Ishikawa (cell line): Measurements from ENCODE around the gene SEMA6D.

Experiments used
- CEBPB ChIP-seq: IDR thresholded peaks from 2 replicates; pipeline ENCODE4 v1.6.1; 2012
- CREB1 ChIP-seq: IDR thresholded peaks from 2 replicates; pipeline ENCODE4 v1.6.1; 2012; ENCODE audit warnings: low read depth
- EGR1 ChIP-seq: IDR thresholded peaks from 2 replicates; pipeline ENCODE4 v1.6.1; 2012
- EP300 ChIP-seq: IDR thresholded peaks from 2 replicates; pipeline ENCODE4 v1.6.1; 2012; ENCODE audit warnings: borderline replicate concordance
- FOXM1 ChIP-seq: IDR thresholded peaks from 2 replicates; pipeline ENCODE4 v1.6.1; 2012; ENCODE audit warnings: low read depth, borderline replicate concordance
- NFIC ChIP-seq: IDR thresholded peaks from 2 replicates; pipeline ENCODE4 v1.6.1; 2012
- RAD21 ChIP-seq: IDR thresholded peaks from 2 replicates; pipeline ENCODE4 v1.6.1; 2012; ENCODE audit warnings: low read depth
- TAF1 ChIP-seq: IDR thresholded peaks from 2 replicates; pipeline ENCODE4 v1.6.1; 2012; ENCODE audit warnings: low read depth, mild to moderate bottlenecking
- TCF12 ChIP-seq: IDR thresholded peaks from 2 replicates; pipeline ENCODE4 v1.6.1; 2012; ENCODE audit warnings: low read depth
- TEAD4 ChIP-seq: IDR thresholded peaks from 2 replicates; pipeline ENCODE4 v1.6.1; 2012
- YY1 ChIP-seq: IDR thresholded peaks from 2 replicates; pipeline ENCODE4 v1.6.1; 2012; ENCODE audit warnings: low read depth
- ZBTB7A ChIP-seq: IDR thresholded peaks from 2 replicates; pipeline ENCODE4 v1.6.1; 2012; ENCODE audit warnings: low read depth
- TF ChIP-seq, protein P1 (sequence below): IDR thresholded peaks from 2 replicates; pipeline ENCODE4 v1.6.1; 2012
- TF ChIP-seq, protein P2 (sequence below): IDR thresholded peaks from 2 replicates; pipeline ENCODE4 v1.6.1; 2012; ENCODE audit warnings: low read depth, mild to moderate bottlenecking
- TF ChIP-seq, protein P3 (sequence below): IDR thresholded peaks from 2 replicates; pipeline ENCODE4 v1.6.1; 2012

SEMA6D gene

DNA sequence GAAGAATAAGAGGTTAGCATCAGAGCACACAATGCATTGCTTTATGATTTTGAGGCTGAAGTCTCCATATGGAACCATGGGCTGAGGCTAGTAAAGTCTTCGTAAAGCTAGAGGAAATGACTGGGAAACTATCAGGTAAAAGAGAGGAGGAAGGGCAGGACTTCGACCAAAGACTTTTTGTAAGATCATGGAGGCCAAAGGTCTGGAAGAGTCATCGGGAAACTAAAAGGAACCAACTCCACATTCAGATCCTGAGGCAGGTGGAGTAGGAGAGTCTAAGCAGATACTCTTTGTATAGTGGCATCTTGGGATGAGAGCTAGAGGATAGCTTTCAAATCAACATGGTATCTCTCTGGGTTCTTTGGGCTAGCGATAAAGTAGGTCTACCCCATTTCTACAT, 36.3 kb downstream of the SEMA6D start:
- TF ChIP-seq TEAD4 (no peak), YY1 (no peak), TCF12 (no peak), CREB1 (no peak), RAD21 (no peak), EGR1 (no peak), ZBTB7A (no peak), CEBPB (no peak), EP300 (no peak), TAF1 (no peak), FOXM1 (no peak), NFIC (no peak)
- TF ChIP-seq, protein P1, sequence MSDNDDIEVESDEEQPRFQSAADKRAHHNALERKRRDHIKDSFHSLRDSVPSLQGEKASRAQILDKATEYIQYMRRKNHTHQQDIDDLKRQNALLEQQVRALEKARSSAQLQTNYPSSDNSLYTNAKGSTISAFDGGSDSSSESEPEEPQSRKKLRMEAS: no peak
- TF ChIP-seq, protein P2, sequence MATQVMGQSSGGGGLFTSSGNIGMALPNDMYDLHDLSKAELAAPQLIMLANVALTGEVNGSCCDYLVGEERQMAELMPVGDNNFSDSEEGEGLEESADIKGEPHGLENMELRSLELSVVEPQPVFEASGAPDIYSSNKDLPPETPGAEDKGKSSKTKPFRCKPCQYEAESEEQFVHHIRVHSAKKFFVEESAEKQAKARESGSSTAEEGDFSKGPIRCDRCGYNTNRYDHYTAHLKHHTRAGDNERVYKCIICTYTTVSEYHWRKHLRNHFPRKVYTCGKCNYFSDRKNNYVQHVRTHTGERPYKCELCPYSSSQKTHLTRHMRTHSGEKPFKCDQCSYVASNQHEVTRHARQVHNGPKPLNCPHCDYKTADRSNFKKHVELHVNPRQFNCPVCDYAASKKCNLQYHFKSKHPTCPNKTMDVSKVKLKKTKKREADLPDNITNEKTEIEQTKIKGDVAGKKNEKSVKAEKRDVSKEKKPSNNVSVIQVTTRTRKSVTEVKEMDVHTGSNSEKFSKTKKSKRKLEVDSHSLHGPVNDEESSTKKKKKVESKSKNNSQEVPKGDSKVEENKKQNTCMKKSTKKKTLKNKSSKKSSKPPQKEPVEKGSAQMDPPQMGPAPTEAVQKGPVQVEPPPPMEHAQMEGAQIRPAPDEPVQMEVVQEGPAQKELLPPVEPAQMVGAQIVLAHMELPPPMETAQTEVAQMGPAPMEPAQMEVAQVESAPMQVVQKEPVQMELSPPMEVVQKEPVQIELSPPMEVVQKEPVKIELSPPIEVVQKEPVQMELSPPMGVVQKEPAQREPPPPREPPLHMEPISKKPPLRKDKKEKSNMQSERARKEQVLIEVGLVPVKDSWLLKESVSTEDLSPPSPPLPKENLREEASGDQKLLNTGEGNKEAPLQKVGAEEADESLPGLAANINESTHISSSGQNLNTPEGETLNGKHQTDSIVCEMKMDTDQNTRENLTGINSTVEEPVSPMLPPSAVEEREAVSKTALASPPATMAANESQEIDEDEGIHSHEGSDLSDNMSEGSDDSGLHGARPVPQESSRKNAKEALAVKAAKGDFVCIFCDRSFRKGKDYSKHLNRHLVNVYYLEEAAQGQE: no peak
- TF ChIP-seq, protein P3, sequence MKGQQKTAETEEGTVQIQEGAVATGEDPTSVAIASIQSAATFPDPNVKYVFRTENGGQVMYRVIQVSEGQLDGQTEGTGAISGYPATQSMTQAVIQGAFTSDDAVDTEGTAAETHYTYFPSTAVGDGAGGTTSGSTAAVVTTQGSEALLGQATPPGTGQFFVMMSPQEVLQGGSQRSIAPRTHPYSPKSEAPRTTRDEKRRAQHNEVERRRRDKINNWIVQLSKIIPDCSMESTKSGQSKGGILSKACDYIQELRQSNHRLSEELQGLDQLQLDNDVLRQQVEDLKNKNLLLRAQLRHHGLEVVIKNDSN: no peak

DNA sequence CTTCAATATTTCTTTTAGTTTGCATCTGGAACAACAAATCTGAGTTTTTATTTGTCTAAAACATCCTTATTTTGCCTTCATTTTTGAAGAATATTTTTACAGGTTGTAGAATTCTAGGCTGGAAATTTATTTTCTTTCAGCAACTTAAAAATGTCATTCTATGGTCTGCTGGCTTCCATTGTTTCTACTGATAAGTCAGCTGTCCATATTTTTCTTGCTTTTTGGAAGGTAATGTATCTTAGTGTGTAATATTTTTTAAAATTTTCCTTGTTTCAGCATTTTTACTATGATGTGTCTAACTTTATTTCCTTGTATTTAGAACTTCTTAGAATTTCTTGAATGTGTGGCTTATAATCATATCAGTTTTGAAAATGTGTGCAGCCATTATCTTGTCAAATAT, 37.0 kb downstream of the SEMA6D start:
- TF ChIP-seq YY1: no peak
- no peak for TF ChIP-seq TAF1
- no peak for TF ChIP-seq CEBPB
- TF ChIP-seq TEAD4: no peak
- TF ChIP-seq CREB1: no peak
- no peak for TF ChIP-seq EGR1
- TF ChIP-seq NFIC: no peak
- no peak for TF ChIP-seq ZBTB7A
- no peak for TF ChIP-seq EP300
- no peak for TF ChIP-seq RAD21
- no peak for TF ChIP-seq FOXM1
- TF ChIP-seq, protein P3: no peak
- TF ChIP-seq, protein P2: no peak
- TF ChIP-seq, protein P1: no peak
- TF ChIP-seq TCF12: no peak

DNA sequence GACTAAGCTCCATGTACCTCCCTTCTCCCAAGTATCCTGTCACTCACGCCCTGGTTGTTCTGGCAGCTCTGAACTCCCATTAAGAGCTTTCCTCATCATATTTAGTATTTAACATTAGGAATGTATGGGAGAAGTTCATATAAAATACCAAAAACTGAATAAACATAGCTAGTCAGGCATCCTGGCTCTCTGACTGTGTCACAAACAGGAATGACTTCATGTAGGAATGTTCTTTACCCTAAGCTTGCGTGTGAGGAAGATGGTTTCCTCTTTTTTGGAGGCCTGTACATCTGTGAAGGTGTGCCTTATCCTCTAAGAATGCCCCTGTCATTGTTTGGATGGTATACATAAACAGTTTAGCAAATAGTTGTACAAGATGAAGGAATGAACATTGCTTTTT, 38.6 kb downstream of the SEMA6D start:
- TF ChIP-seq YY1 (no peak), ZBTB7A (no peak), FOXM1 (no peak), EGR1 (no peak), TEAD4 (no peak), CREB1 (no peak), TCF12 (no peak), EP300 (no peak), CEBPB (no peak), TAF1 (no peak), RAD21 (no peak), NFIC (no peak)
- TF ChIP-seq, protein P2: no peak
- TF ChIP-seq, protein P3: no peak
- TF ChIP-seq, protein P1: no peak

DNA sequence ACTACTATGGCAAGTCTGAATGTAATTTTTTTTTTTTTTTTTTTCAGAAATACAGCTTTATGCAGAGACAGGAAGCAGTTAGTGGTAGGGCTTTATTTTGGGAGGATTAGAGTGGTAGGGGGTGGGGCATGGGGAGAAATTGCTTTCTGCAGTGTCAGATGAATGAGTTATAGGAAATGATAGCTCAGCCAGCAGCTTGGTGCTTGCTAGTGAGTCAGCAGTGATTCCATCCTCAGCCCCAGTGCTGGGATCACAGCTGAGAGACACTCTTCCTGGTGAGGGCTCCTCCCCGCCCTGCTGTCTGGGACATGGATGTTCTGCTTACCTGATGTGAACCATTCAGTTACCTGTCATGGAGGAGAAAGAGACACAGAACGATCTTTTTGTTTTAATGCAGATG, 39.6 kb downstream of the SEMA6D start:
- TF ChIP-seq CEBPB (no peak), TAF1 (no peak), EP300 (no peak), TCF12 (no peak), FOXM1 (no peak), CREB1 (no peak), YY1 (no peak), NFIC (no peak), EGR1 (no peak), TEAD4 (no peak)
- TF ChIP-seq, protein P2: no peak
- TF ChIP-seq, protein P1: no peak
- TF ChIP-seq, protein P3: no peak
